ENCODE measurements around the gene CD24.

CD24 gene

DNA sequence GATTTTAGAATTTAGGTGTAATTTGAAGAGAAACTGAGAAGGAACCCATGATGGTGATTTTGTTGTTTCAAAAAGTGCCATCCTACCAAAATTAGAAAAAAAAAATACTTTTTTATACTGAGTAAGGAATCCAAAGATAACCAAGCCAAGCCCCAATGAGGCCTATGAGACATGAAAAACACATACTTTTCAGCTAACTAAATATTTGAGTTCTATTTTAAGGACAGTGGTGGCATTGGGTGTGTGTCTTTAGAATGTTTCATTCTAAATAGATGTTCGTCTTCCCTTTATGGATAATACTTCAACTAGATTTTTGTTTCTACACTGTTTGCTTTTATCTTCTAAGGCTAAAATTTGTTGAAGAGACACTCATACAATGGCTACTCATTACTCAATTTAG lies 9.6 kb downstream of the CD24 start:
- Histone ChIP-seq H3K9ac (no peak overlapping the region), H3K4me3 (no peak overlapping the region), H3K36me3 (peaks cover 0 to 27% (median 15%) of the 10 kb centered on the region in 11 experiments; a peak in 12 of 22 replicates), H3K4me2 (no peak overlapping the region), H3K4me1 (0 out of 20 replicates have a peak, but pooled peaks cover 0 to 7% (median 0%) of the 10 kb centered on the region in 10 experiments), H4K20me1 (peaks cover 0 to 29% (median 11%) of the 10 kb centered on the region in 11 experiments; a peak in 7 of 22 replicates), H3K27ac (no peak overlapping the region), H3K27me3 (no peaks in the 10 kb centered on the region), H3K9me3 (replicated peaks in 1 of 11) (peaks cover 0 to 7% (median 0%) of the 10 kb centered on the region in 11 experiments; a peak in 3 of 22 replicates)
- no peak for TF ChIP-seq Cebpa-rat (IDR thresholded peaks at IDR 0.05)

DNA sequence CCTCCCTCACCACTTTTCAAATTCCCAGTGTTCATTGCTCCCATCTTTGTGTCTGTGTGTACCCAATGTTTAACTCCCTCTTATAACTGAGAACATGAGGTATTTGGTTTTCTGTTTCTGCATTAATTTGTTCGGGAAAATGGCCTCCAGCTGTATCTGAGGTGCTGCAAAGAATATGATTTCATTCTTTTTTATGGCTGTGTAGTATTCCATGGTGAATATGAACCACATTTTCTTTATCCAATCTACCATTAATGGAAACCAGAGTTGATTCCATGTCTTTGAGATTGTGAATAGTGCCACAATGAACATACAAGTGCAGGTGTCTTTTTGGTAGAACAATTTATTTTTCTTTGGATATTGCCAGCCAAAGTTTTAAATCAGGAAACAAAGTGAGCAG lies 10.4 kb downstream of the CD24 start:
- Histone ChIP-seq H3K27me3 (no peaks in the 10 kb centered on the region), H3K4me1 (0 out of 20 replicates have a peak, but pooled peaks cover 0 to 6% (median 0%) of the 10 kb centered on the region in 10 experiments), H3K9ac (no peak overlapping the region), H3K4me2 (no peak overlapping the region), H4K20me1 (peaks cover 0 to 25% (median 3%) of the 10 kb centered on the region in 11 experiments; a peak in 7 of 22 replicates), H3K36me3 (peaks cover 0 to 19% (median 9%) of the 10 kb centered on the region in 11 experiments; a peak in 11 of 22 replicates), H3K27ac (no peak overlapping the region), H3K4me3 (no peak overlapping the region), H3K9me3 (replicated peaks in 1 of 11) (peaks cover 0 to 7% (median 0%) of the 10 kb centered on the region in 11 experiments; a peak in 3 of 22 replicates)
- TF ChIP-seq Cebpa-rat (IDR thresholded peaks at IDR 0.05), result no peak

DNA sequence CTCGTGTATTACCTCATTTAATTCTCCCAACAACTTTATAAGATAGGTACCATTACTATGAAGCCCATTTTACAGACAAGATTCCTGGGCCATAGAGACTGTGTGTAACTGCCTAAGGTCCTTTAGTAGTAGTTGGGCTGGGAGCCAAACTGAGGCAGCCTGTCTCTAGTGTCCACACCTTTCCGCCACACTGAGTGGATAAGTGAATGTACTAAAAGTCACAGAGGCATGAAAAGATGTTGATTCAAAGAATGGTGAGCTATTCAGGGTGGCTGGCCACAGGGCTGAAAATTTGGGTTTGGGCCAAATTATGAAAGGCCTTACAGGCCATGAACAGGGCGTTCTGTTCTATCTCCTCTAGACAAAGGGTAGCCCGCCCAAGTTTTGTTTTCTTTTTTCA lies 11.0 kb downstream of the CD24 start:
- H3K4me2 ChIP-seq, result no peak overlapping the region
- peaks cover 0 to 20% (median 0%) of the 10 kb centered on the region in 11 experiments; a peak in 7 of 22 replicates for H4K20me1 ChIP-seq
- no peak overlapping the region for H3K9ac ChIP-seq
- H3K36me3 ChIP-seq, result peaks cover 0 to 13% (median 3%) of the 10 kb centered on the region in 11 experiments; a peak in 6 of 22 replicates
- H3K4me3 ChIP-seq, result no peak overlapping the region
- no peaks in the 10 kb centered on the region for H3K27me3 ChIP-seq
- H3K9me3 ChIP-seq (replicated peaks in 1 of 11), result peaks cover 0 to 4% (median 0%) of the 10 kb centered on the region in 11 experiments; a peak in 3 of 22 replicates
- TF ChIP-seq Cebpa-rat (IDR thresholded peaks at IDR 0.05), result no peak
- H3K27ac ChIP-seq, result no peak overlapping the region
- H3K4me1 ChIP-seq, result 0 out of 20 replicates have a peak, but pooled peaks cover 0 to under 1% (median 0%) of the 10 kb centered on the region in 10 experiments

DNA sequence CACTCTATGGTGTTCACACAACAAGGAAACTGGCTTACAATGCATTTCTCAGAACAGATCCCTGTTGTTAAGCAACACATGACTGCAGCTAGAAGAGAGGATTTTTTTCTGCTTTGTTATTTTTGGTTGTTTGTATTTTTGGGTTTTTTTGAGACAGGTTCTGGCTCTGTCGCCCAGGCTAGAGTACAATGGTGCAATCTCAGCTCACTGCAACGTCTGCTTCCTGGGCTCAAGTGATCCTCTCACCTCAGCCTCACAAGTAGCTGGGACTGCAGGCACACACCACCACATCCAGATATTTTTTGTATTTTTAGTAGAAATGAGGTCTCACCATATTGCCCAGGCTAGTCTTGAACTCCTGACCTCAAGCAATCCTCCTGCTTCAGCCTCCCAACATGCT lies 12.7 kb downstream of the CD24 start:
- Histone ChIP-seq H3K27ac (no peak overlapping the region), H3K4me2 (no peak overlapping the region), H3K36me3 (no peaks in the 10 kb centered on the region; a peak in 1 of 22 replicates), H3K27me3 (no peaks in the 10 kb centered on the region), H3K9me3 (replicated peaks in 1 of 11) (peaks cover 5 to 10% (median 8%) of the 10 kb centered on the region in 11 experiments; a peak in 16 of 22 replicates), H3K9ac (no peak overlapping the region), H4K20me1 (peaks cover 0 to 2% (median 0%) of the 10 kb centered on the region in 11 experiments; a peak in 4 of 22 replicates), H3K4me3 (no peak overlapping the region), H3K4me1 (no peaks in the 10 kb centered on the region)
- no peak for TF ChIP-seq Cebpa-rat (IDR thresholded peaks at IDR 0.05)

DNA sequence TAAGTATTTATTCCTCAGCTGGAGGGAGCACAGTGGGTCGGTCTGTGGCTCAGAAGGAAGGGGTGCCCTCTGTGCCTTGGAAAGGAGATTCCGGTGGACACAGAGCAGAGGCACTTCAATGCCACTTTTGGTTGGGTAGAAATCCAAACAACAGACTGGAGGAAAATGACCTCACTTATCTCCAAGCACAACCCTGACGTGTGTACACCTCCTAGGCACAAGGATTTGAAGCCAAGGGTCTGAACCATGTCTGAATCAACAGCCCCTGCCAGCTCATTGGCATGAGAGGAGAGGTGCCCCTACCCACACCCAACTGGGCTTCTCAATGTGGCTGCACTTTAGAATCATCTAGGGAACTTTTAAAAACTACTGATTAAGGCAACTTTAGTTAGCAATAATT lies 13.4 kb downstream of the CD24 start:
- peaks cover 5 to 10% (median 8%) of the 10 kb centered on the region in 11 experiments; a peak in 16 of 22 replicates for H3K9me3 ChIP-seq (replicated peaks in 1 of 11)
- no peak overlapping the region for H3K27ac ChIP-seq
- H3K9ac ChIP-seq, result no peak overlapping the region
- no peak for TF ChIP-seq Cebpa-rat (IDR thresholded peaks at IDR 0.05)
- H3K4me3 ChIP-seq, result no peak overlapping the region
- H3K4me2 ChIP-seq, result no peak overlapping the region
- no peaks in the 10 kb centered on the region; a peak in 1 of 20 replicates for H3K4me1 ChIP-seq
- H3K27me3 ChIP-seq, result no peaks in the 10 kb centered on the region
- H3K36me3 ChIP-seq, result no peaks in the 10 kb centered on the region
- H4K20me1 ChIP-seq, result no peaks in the 10 kb centered on the region

DNA sequence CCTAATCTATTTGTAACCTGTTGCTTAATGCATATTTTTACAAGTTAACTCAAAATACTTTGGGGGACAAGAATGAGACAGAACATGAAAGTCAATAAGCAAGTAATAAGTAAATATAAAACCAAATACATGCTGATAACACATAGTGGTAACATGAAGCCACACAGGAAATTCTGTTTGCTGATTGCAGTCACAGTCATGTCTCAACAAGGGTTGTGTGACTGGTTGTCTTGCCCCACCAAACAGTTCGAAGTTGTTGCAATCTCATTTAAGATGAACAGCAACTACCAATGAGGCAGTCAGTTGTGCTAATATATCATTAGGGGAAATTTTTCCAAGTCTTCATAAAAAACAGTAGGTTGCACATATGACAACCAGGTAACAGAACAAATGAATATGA lies 14.5 kb downstream of the CD24 start:
- Histone ChIP-seq H3K27me3 (no peaks in the 10 kb centered on the region), H4K20me1 (no peaks in the 10 kb centered on the region), H3K27ac (no peak overlapping the region), H3K9ac (no peak overlapping the region), H3K4me2 (no peak overlapping the region), H3K4me3 (no peak overlapping the region), H3K9me3 (replicated peaks in 1 of 11) (peaks cover 5 to 10% (median 8%) of the 10 kb centered on the region in 11 experiments; a peak in 16 of 22 replicates), H3K4me1 (no peaks in the 10 kb centered on the region; a peak in 1 of 20 replicates), H3K36me3 (no peaks in the 10 kb centered on the region)
- TF ChIP-seq Cebpa-rat (IDR thresholded peaks at IDR 0.05), result no peak

DNA sequence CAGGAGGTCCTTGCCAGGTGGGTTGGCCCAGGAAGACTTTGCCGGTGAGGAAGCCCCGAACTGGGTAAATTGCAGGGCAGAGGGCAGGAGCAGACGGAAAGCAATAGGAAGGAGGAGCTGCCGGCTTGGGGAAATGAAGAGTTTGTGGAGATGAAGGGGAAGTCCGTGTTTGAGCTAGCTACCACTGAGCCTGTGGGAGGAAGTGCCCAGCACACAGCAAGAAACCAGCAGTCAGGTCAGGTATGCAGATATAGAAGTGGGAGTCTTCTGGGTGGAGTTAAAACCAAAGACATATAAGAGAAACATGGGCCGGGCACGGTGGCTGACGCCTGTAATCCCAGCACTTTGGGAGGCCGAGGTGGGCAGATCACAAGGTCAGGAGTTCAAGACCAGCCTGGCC lies 34.7 kb downstream of the CD24 start:
- no peaks in the 10 kb centered on the region for H3K36me3 ChIP-seq
- H3K4me2 ChIP-seq, result no peak overlapping the region
- no peak overlapping the region for H3K27ac ChIP-seq
- no peaks in the 10 kb centered on the region for H3K27me3 ChIP-seq
- H3K9me3 ChIP-seq (replicated peaks in 1 of 11), result no peaks in the 10 kb centered on the region
- no peak for TF ChIP-seq Cebpa-rat (IDR thresholded peaks at IDR 0.05)
- peaks cover 0 to 14% (median 5%) of the 10 kb centered on the region in 10 experiments; a peak in 8 of 20 replicates for H3K4me1 ChIP-seq
- no peaks in the 10 kb centered on the region for H4K20me1 ChIP-seq
- H3K4me3 ChIP-seq, result no peak overlapping the region
- no peak overlapping the region for H3K9ac ChIP-seq

DNA sequence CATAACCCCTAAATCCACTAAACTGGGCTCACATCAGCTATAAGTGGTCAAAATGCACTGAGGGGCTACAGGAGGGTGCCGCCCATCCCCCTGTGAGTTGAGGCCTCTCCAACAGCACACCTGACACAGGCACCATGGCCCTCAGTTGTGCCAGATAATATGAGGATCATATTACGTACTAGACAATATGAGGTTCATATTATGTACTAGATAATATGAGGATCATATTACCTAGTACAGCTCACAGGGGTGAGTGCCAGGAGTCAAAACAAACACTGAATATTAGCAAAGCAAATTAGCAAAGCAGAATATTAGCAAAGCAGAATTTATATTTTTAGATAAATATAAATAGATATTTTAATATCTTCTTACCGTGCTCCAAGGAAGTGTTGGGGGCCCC lies 35.3 kb downstream of the CD24 start:
- H3K27ac ChIP-seq, result no peak overlapping the region
- H3K4me3 ChIP-seq, result no peak overlapping the region
- no peak overlapping the region for H3K4me2 ChIP-seq
- H3K9me3 ChIP-seq (replicated peaks in 1 of 11), result no peaks in the 10 kb centered on the region
- H3K36me3 ChIP-seq, result no peaks in the 10 kb centered on the region
- H3K27me3 ChIP-seq, result no peaks in the 10 kb centered on the region
- no peak for TF ChIP-seq Cebpa-rat (IDR thresholded peaks at IDR 0.05)
- H3K4me1 ChIP-seq, result peaks cover 0 to 14% (median 5%) of the 10 kb centered on the region in 10 experiments; a peak in 8 of 20 replicates
- no peak overlapping the region for H3K9ac ChIP-seq
- no peaks in the 10 kb centered on the region for H4K20me1 ChIP-seq

DNA sequence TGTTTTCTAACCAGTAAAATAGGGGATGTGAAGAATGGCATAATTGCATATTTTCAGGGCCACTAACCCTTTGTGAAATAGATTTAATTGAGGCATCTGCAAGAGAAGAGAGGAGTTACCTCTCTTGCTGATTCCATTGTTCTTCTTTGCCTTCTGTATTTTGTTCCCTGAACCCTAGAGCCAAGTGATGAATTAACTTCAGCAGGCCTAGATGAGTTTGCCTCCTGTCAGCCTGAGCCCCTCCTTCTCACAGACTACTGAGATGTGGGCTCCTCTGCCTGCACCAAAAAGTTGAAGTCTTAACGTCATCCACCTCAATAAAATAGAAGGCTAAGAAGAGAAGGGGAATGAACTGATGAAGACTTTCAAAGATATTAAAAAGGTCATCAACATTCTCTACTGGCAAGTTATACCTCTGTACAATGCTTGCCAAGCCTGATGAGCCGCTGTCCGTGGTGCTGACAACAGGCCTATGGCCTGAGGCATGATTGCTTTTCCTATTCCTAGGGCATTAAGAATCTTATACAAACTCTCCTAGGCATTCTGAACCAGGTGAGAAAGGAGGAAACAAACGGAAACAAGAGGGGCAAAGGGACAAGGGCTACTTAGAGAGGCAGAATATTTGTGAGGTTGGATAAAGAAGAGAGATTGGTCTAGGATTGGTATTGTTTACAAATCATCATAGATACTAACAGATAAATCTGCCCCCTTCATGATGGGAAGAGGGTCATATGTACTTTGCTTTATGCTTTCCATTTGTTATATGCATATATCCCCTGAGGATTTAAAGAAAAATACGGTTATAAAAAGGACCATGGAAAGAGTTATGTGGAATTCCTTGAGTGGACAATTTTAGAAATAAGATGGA lies 46.8 kb downstream of the CD24 start:
- Histone ChIP-seq H3K4me1 (no peaks in the 10 kb centered on the region), H3K27ac (no peak overlapping the region), H3K9ac (no peak overlapping the region), H3K4me2 (no peak overlapping the region), H4K20me1 (no peaks in the 10 kb centered on the region), H3K9me3 (replicated peaks in 1 of 11) (no peaks in the 10 kb centered on the region), H3K36me3 (no peaks in the 10 kb centered on the region), H3K4me3 (no peak overlapping the region), H3K27me3 (no peaks in the 10 kb centered on the region)
- TF ChIP-seq Cebpa-rat (IDR thresholded peaks at IDR 0.05), result no peak

Measured in BLaER1 treated with 17β-estradiol and CSF1 and Interleukin-3, amounts not matched to agents 10 nM and 100 nM (cell line).